ENCODE data around the gene DENND2D. TPM values are rescaled to one million over a fixed set of nuclear protein-coding genes. Genes with fewer than 3 reads are reported as not detected.

Gene DENND2D
- polyA plus RNA-seq, 3 donors from 2014 or later = 145 to 474 (median 264) TPM

DNA sequence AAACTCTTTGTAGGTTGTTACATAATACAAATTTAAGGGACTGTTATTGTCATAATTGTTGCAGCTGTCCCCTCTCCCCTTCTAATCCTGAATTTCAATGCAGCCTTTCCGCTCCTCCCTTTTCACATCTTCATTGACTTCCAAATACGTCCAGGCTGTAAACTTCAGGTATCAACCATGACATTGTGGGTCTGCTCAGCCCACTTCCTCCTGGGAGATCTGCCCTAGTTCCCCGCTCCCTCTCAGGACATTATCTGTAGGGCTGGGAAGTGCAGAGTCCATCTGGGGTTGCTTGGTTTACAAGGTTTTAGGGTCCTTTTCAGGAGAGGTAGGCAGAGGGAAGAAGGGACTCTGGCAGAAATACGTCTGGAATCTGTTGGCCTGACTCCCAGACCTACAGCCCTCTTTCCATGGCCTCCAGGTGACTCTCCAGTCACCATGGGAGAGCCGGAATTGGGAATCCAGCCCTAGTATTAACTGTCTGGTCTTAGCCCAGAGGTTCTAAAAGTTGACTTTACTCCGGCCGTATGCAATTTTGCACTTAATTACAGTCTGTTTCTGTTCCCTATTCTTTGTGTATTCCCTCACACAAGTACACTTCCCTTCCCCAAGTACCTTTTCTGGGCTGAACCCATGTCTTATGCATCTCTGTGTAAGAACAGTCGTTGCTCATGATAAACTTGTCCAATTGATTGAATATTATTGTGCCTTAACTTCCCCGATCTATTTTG, 4.7 kb upstream of the DENND2D start:
- no peaks in the 10 kb centered on the region for H3K9me3 Mint-ChIP-seq
- H3K36me3 Mint-ChIP-seq = peaks cover 0 to 3% (median under 1%) of the 10 kb centered on the region in 3 donors
- peaks cover 60 to 67% of the 10 kb centered on the region in 2 donors for H3K4me1 Mint-ChIP-seq
- peaks cover 11 to 27% (median 19%) of the 10 kb centered on the region in 3 donors for H3K27me3 Mint-ChIP-seq (ENCODE audit: low read depth in 3 of 3)
- DNase-seq = no peak
- H3K4me3 Mint-ChIP-seq = peak overlapping the region; percentile 86 to 100 (median 97)
- peak overlapping the region; percentile 93 to 99 (median 98) for H3K27ac Mint-ChIP-seq

DNA sequence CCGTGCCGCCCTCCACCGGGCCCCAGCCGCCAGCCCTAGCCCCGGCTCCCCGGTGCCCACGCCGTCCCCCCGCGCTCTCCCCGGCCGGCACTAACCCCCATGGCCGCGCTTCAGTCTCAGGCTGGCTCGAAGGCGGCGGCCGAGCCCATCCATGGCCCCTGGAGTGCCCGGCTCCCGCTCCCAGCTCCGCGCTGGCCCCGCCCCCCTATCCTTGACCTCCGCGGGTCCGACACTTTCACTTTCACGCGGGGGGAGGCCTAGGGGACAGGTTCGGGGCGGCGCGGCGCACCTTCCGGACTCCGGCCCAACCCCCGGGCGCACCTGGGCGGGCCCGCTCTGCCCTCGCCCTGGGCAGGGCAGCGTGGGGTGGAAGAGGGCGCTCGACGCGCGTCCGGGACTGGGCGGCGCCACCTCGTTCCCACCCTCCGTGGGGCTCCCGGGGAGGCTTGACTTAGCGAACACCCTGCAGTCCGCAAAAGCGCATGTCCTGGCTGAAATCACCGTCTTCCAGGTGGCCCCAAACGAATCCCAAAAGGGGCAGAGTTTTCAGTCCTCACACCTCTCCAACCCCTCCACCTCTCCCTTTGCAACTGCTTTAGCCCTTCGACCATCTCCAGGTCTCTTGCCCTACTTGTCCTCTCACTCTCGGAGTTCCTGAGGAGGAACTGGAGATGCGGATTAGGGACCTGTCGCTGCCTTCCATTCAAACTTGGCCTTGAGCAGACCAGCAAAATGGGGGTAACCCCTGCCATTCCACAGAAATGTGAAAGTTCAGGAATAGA, 3.9 kb upstream of the DENND2D start:
- peak; percentile 76 to 81 (median 81) for DNase-seq
- Mint-ChIP-seq H3K4me1 (peaks cover 64 to 72% of the 10 kb centered on the region in 2 donors), H3K9me3 (no peaks in the 10 kb centered on the region), H3K36me3 (peaks cover 0 to 9% (median 6%) of the 10 kb centered on the region in 3 donors), H3K4me3 (peak overlapping the region; percentile 96 to 100 (median 99)), H3K27me3 (ENCODE audit: low read depth in 3 of 3) (peaks cover 11 to 32% (median 19%) of the 10 kb centered on the region in 3 donors), H3K27ac (peak overlapping the region; percentile 95 to 99 (median 98))

DNA sequence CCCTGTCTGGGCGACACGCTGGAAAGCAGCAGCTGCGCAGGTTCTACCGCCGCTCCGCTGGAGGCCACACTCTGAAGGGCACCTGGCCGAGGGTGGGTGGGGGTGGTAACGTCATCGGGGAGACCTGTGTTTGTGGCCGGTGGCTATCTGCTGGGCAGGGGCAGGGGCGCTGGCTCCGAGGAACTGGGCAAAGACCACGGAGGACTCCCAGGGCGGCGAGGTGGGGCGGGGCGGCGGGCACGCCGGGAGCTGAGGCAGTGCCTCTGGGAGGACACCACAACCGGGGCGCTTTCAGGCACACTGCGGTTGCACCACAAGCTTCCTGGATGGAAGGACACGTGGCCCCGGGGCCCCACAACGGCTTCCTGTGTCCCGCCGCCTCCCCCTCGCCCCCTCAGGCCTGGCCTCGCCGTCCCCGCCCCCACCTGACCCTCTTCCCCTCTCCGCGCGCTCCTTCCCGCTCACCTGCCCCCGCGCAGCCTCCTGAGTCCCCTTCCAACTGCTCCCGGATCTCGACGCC, 3.3 kb upstream of the DENND2D start:
- H3K4me1 Mint-ChIP-seq = peaks cover 64 to 72% of the 10 kb centered on the region in 2 donors
- peak; percentile 90 to 92 (median 90) for DNase-seq
- peaks cover 2 to 12% (median 8%) of the 10 kb centered on the region in 3 donors for H3K36me3 Mint-ChIP-seq
- peaks cover 11 to 34% (median 19%) of the 10 kb centered on the region in 3 donors for H3K27me3 Mint-ChIP-seq (ENCODE audit: low read depth in 3 of 3)
- H3K4me3 Mint-ChIP-seq = peak overlapping the region; percentile 96 to 100 (median 99)
- peak overlapping the region; percentile 95 to 99 (median 98) for H3K27ac Mint-ChIP-seq
- no peaks in the 10 kb centered on the region for H3K9me3 Mint-ChIP-seq

DNA sequence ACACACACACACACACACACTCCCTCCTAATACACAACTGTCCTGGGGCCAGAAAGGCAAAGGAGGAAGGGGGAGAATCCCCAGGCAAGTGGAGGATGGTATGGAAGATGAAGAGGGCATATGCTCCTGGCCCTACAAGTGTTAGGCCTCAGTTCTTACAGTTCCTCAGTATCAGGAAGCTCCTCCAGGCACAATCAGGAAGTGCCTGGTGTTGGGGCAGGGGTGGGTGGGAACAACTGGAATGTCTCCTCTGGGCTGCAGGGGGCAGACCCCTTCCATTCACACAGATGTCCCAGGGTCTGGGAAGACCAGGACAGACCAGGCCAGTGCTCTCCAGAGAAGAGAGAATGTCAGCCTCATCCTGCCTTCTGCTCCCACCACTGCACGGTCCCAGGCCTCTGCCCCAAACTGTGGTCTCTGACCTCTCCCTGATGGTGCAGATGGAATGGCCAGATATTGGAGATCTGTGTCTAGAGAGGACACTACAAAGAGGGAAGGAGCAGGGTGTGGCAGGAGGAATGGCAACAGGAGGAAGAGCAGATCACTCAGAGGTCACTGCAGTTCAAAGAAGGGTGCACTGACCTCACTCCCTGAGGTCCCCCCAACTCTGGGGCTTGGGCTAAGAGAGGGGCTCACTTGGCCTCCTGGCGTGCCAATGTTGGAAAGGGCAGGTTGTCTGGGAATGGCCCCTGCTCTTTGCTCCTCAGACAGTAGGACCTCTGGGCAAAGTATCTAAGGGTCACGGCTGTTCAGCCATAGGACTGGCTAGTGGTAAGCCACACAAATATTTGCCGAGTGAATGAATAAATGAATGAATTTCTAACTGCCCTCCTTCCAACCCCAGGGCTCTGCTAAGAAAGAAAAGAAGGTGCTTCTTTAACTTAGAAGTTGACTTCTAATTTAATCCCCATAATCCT, 2.5 kb upstream of the DENND2D start:
- H3K36me3 Mint-ChIP-seq = peaks cover 10 to 20% (median 15%) of the 10 kb centered on the region in 3 donors
- H3K9me3 Mint-ChIP-seq = no peaks in the 10 kb centered on the region
- H3K4me1 Mint-ChIP-seq = peaks cover 64 to 78% of the 10 kb centered on the region in 2 donors
- peak overlapping the region; percentile 95 to 99 (median 98) for H3K27ac Mint-ChIP-seq
- H3K27me3 Mint-ChIP-seq (ENCODE audit: low read depth in 3 of 3) = peaks cover 11 to 34% (median 19%) of the 10 kb centered on the region in 3 donors
- H3K4me3 Mint-ChIP-seq = peak overlapping the region; percentile 96 to 100 (median 99)
- DNase-seq = no peak

DNA sequence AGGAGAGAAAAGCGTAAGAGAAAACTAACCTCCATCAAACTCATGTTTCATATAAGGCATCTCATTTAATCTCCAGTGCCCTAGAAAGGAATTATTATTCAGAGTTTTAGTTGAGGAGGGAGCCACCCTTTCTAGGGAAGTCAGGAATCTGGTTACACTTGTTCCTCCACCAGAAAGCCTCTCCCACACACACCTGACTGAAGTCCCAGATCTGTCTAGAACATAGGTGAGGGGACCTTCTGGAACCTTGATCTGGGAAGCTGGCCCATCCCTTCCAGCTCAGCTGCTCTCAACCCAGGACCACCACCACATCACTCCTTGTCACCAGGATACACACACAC, 1.9 kb upstream of the DENND2D start:
- peak overlapping the region; percentile 96 to 100 (median 99) for H3K4me3 Mint-ChIP-seq
- peaks cover 69 to 79% of the 10 kb centered on the region in 2 donors for H3K4me1 Mint-ChIP-seq
- peak overlapping the region; percentile 95 to 99 (median 98) for H3K27ac Mint-ChIP-seq
- peaks cover 11 to 34% (median 19%) of the 10 kb centered on the region in 3 donors for H3K27me3 Mint-ChIP-seq (ENCODE audit: low read depth in 3 of 3)
- no peak for DNase-seq
- H3K36me3 Mint-ChIP-seq = peaks cover 16 to 26% (median 22%) of the 10 kb centered on the region in 3 donors
- H3K9me3 Mint-ChIP-seq = no peaks in the 10 kb centered on the region

DNA sequence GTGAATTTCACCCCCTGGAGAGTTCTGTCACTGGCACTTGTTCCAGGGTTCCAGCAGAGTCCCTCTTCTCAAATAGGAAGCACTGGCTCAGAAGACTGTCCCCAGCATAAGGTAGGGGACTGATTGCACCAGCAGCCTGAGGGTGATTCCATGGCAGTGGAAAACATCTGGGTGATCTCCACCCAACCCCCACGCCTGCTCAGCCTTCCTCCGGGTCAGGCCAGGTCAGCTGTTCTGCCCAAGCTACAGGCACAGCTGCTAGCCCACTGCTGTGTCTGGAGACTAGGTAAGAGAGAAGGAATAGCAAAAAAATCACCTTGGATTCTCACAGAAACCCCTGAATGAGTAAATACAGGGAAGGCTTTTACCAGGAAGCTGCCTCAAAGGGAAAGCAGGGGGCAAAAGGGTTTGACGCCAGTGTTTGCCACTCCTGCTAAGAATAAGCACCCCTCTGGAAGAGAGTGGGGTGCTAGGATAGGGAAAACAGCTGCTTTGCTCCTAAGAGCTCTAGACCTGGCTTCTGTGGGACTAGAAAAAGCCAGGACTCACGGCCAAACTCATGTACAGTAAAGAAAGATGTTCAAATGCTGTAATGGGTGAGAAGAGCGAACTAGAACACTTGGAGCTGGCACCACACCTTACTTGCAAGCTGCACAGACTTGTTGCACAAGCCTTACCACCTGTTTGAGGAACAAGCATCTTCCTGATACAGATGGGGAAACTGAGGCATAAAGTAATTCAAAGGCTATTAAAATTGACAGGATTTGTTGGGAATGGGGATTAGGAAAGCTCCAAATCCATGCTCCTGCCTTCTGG, 1.0 kb upstream of the DENND2D start:
- Mint-ChIP-seq H3K27ac (peak overlapping the region; percentile 95 to 99 (median 98)), H3K9me3 (no peaks in the 10 kb centered on the region), H3K4me3 (peak overlapping the region; percentile 96 to 100 (median 99)), H3K4me1 (peaks cover 73 to 82% of the 10 kb centered on the region in 2 donors), H3K36me3 (peaks cover 25 to 34% (median 30%) of the 10 kb centered on the region in 3 donors), H3K27me3 (ENCODE audit: low read depth in 3 of 3) (peaks cover 11 to 36% (median 19%) of the 10 kb centered on the region in 3 donors)
- DNase-seq = no peak

DNA sequence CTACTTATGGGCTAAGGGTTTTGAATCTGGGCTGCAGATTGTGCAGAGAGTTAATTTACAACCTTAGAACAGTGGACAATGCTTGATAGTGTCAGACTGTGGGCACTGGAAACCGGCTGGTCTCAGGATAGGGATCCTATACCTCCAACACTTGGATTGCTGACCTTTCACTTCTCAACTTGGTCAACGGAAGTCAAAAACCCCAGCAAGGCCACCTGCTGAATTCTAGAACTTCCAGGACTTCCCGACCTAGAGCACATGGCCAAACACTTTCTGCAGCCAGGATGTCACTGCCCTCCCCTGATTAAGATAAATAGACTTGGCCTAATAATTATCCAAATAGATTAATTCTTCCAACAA, 336 bp upstream of the DENND2D start:
- H3K4me1 Mint-ChIP-seq = peaks cover 76 to 82% of the 10 kb centered on the region in 2 donors
- H3K36me3 Mint-ChIP-seq = peaks cover 31 to 41% (median 37%) of the 10 kb centered on the region in 3 donors
- peaks cover 11 to 37% (median 19%) of the 10 kb centered on the region in 3 donors for H3K27me3 Mint-ChIP-seq (ENCODE audit: low read depth in 3 of 3)
- no peaks in the 10 kb centered on the region for H3K9me3 Mint-ChIP-seq
- H3K27ac Mint-ChIP-seq = peak overlapping the region; percentile 95 to 99 (median 98)
- peak overlapping the region; percentile 96 to 100 (median 99) for H3K4me3 Mint-ChIP-seq
- no peak for DNase-seq

DNA sequence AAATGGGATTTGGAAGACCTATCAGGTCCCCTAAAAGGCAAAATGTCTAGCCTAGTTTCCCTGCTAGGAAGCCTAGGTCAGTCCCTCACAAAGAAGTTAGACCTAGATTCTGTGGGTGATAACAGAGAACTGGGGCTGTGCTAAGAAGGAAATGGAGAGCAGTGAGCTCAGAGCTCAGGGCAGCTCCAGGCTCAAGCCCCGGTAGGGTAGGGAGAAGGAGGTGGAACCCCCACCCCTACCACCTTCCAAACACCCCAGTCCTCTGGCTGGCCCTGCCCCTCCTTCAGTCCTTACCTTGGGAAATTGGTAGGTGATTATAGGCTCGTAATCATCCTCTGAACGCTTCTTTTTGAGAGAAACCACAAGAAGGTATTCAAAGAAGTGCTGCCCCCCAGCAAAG, 1.1 kb downstream of the DENND2D start:
- Mint-ChIP-seq H3K4me3 (peak overlapping the region; percentile 96 to 100 (median 99)), H3K4me1 (peaks cover 77 to 83% of the 10 kb centered on the region in 2 donors), H3K27me3 (ENCODE audit: low read depth in 3 of 3) (peaks cover 6 to 29% (median 13%) of the 10 kb centered on the region in 3 donors), H3K36me3 (peaks cover 42 to 55% (median 51%) of the 10 kb centered on the region in 3 donors), H3K9me3 (no peaks in the 10 kb centered on the region), H3K27ac (peak overlapping the region; percentile 95 to 99 (median 98))
- DNase-seq = no peak

DNA sequence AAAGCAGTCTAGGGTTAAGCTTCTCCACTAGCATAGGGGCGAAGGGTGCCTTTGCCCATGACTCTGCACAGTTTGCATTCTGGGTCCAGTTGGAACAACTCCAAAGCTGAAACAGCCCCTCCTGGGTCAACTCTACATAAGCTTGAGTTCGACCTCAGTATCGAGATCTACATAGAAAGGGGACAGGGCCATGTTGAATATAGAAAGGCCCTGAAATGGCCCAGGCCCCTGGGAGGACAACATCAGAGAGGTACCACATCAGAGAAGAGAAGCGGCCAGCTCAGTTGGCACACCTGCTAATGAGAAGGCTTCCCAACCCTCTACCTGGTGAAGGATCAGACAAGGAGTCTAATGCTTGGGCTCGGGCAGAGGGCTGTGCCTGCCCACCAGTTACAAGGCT, 1.6 kb downstream of the DENND2D start:
- DNase-seq = no peak
- peaks cover 46 to 59% (median 54%) of the 10 kb centered on the region in 3 donors for H3K36me3 Mint-ChIP-seq

DNA sequence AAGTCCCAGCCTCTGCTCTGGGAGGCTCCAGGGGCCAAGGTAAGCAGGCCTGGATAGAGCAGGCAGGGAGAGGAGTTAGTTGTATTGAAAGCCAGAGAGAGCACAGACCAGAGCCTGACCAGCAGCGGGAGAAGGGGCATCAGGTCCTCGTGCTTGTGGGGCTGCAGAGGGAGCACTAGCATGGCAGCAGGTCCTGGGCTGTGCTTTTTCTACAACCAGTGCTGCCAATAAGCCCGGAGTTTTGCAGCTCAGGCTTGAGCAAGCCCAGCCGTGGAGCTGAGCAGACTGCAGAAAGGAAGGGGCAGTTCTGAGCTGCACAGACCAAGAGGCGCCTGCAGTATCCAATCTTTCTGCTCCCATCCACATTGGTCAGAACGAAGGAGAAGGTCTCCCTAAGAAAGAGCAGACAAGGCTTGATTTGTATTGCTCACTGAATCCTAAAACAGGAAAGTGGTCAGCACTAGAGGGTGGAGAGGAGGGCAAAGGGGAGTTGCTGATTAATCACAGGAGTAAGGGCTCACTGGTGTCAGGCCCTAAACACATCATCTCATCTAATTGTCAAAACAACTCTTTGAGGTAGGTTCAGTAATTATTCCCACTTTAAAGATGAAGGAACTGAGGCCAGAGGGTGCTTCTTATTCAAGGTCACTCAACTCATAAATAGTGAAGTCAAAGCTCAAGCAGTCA, 2.7 kb downstream of the DENND2D start:
- H3K27ac Mint-ChIP-seq = peak overlapping the region; percentile 95 to 99 (median 98)
- H3K36me3 Mint-ChIP-seq = peaks cover 50 to 68% (median 63%) of the 10 kb centered on the region in 3 donors
- H3K4me1 Mint-ChIP-seq = peaks cover 82 to 88% of the 10 kb centered on the region in 2 donors
- peak; percentile 76 to 82 (median 77) for DNase-seq
- H3K4me3 Mint-ChIP-seq = peak overlapping the region; percentile 96 to 100 (median 99)
- no peaks in the 10 kb centered on the region for H3K9me3 Mint-ChIP-seq
- peaks cover 0 to 14% (median 4%) of the 10 kb centered on the region in 3 donors for H3K27me3 Mint-ChIP-seq (ENCODE audit: low read depth in 3 of 3)

More for the DNA sequence above, 1.6 kb downstream of the DENND2D start:
- Mint-ChIP-seq H3K27me3 (ENCODE audit: low read depth in 3 of 3) (peaks cover 5 to 25% (median 11%) of the 10 kb centered on the region in 3 donors), H3K27ac (peak overlapping the region; percentile 95 to 99 (median 98)), H3K4me3 (peak overlapping the region; percentile 96 to 100 (median 99)), H3K4me1 (peaks cover 82 to 88% of the 10 kb centered on the region in 2 donors), H3K9me3 (no peaks in the 10 kb centered on the region)

DNA sequence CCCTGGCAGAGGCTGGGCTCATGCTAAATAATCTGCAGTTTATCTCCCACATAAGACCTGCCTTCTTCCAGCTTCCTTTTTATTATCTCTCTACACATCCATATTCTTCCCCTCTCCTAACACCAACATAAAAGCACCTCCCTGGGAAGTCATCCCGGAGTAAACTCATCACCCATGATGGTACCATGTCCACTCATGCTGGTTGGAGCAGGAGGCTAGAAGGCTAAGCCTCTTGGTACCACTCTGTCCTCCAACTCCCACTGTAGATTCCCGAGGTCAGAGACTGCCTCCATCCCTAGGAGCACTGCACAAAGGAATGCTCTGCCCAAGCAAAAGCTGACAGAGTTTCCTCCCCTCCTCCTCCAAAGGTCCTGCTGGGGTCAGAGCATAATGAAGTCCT, 4.2 kb downstream of the DENND2D start:
- peaks cover 82 to 88% of the 10 kb centered on the region in 2 donors for H3K4me1 Mint-ChIP-seq
- peaks cover 50 to 78% (median 77%) of the 10 kb centered on the region in 3 donors for H3K36me3 Mint-ChIP-seq
- peaks cover 0 to 11% (median 0%) of the 10 kb centered on the region in 3 donors for H3K27me3 Mint-ChIP-seq (ENCODE audit: low read depth in 3 of 3)
- peak overlapping the region; percentile 96 to 100 (median 99) for H3K4me3 Mint-ChIP-seq
- DNase-seq = no peak
- H3K9me3 Mint-ChIP-seq = no peaks in the 10 kb centered on the region
- peak overlapping the region; percentile 95 to 99 (median 98) for H3K27ac Mint-ChIP-seq
